ENCODE results near the gene MYCBP2.
"Not testable (repeated sequence)": the region's sequence is repeated elsewhere in the genome, so short reads cannot be mapped to it uniquely, and the experiment has no call there.

- TF ChIP-seq, protein P1, sequence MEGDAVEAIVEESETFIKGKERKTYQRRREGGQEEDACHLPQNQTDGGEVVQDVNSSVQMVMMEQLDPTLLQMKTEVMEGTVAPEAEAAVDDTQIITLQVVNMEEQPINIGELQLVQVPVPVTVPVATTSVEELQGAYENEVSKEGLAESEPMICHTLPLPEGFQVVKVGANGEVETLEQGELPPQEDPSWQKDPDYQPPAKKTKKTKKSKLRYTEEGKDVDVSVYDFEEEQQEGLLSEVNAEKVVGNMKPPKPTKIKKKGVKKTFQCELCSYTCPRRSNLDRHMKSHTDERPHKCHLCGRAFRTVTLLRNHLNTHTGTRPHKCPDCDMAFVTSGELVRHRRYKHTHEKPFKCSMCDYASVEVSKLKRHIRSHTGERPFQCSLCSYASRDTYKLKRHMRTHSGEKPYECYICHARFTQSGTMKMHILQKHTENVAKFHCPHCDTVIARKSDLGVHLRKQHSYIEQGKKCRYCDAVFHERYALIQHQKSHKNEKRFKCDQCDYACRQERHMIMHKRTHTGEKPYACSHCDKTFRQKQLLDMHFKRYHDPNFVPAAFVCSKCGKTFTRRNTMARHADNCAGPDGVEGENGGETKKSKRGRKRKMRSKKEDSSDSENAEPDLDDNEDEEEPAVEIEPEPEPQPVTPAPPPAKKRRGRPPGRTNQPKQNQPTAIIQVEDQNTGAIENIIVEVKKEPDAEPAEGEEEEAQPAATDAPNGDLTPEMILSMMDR (IDR thresholded peaks at IDR 0.05): not testable (repeated sequence)
- TF ChIP-seq EP300, POLR2AphosphoS5 (IDR thresholded peaks at IDR 0.05): not testable (repeated sequence)
These were observed 317.2 kb downstream of the MYCBP2 start for GRCh38 chr13:77009719-77010118.

Data from sigmoid colon (tissue), 4 donors.